HepG2 (cell line): ENCODE measurements around the gene MRPL28. TPM values are rescaled to one million over a fixed set of nuclear protein-coding genes. Genes with fewer than 3 reads are reported as not detected.
A peak's percentile ranks its signal among the peaks of the same experiment; 100 is the strongest.

ENCODE experiments used
- ARID4A ChIP-seq: sonication (generic); formaldehyde crosslinking; IDR thresholded peaks from 2 replicates; pipeline ENCODE4 v1.5.0; 2020; ENCODE audit warnings: mild to moderate bottlenecking, missing genetic modification reagents, borderline replicate concordance
- CEBPG ChIP-seq: IDR thresholded peaks from 2 replicates; pipeline ENCODE4 v1.6.1; 2016
- CHCHD3 ChIP-seq: sonication (generic); formaldehyde crosslinking; IDR thresholded peaks from 2 replicates; pipeline ENCODE4 v1.8.0; 2022; ENCODE audit warnings: mild to moderate bottlenecking, missing genetic modification reagents, moderate library complexity
- GMEB1 ChIP-seq: sonication (generic); formaldehyde crosslinking; IDR thresholded peaks from 2 replicates; pipeline ENCODE4 v1.5.1; 2020; ENCODE audit warnings: missing genetic modification reagents, mild to moderate bottlenecking, borderline replicate concordance
- HNRNPL ChIP-seq: fragments of 200-400 bp; formaldehyde crosslinking; IDR thresholded peaks from 2 replicates; pipeline ENCODE4 v1.6.1; 2017; ENCODE audit warnings: mild to moderate bottlenecking, low read depth, low read length
- MTERF4 ChIP-seq: sonication (generic); formaldehyde crosslinking; IDR thresholded peaks from 2 replicates; pipeline ENCODE4 v1.8.0; 2023; ENCODE audit warnings: mild to moderate bottlenecking, missing genetic modification reagents
- RARA ChIP-seq: IDR thresholded peaks from 2 replicates; pipeline ENCODE4 v1.6.1; 2016; ENCODE audit warnings: missing genetic modification reagents, missing compliant biosample characterization
- SNAPC2 ChIP-seq: sonication (generic); formaldehyde crosslinking; IDR thresholded peaks from 2 replicates; pipeline ENCODE4 v1.8.1; 2022; ENCODE audit warnings: mild to moderate bottlenecking, missing genetic modification reagents
- SP4 ChIP-seq: sonication (generic); formaldehyde crosslinking; IDR thresholded peaks from 2 replicates; pipeline ENCODE4 v1.8.1; 2023; ENCODE audit warnings: mild to moderate bottlenecking, missing genetic modification reagents
- ZFP41 ChIP-seq: sonication (generic); formaldehyde crosslinking; IDR thresholded peaks from 2 replicates; pipeline ENCODE4 v1.4.0; 2020; ENCODE audit warnings: mild to moderate bottlenecking, missing genetic modification reagents, borderline replicate concordance
- ZFX ChIP-seq: sonication (generic); formaldehyde crosslinking; IDR thresholded peaks from 2 replicates; pipeline ENCODE4 v1.4.0; 2020; ENCODE audit warnings: mild to moderate bottlenecking, low read depth, missing genetic modification reagents, moderate library complexity
- ZNF205 ChIP-seq: IDR thresholded peaks from 2 replicates; pipeline ENCODE4 v1.6.1; 2018; ENCODE audit warnings: missing biosample characterization, missing genetic modification reagents
- ZNF772 ChIP-seq: sonication (generic); formaldehyde crosslinking; IDR thresholded peaks from 2 replicates; pipeline ENCODE4 v1.5.0; 2020; ENCODE audit warnings: mild to moderate bottlenecking, missing genetic modification reagents
- ZNF776 ChIP-seq: sonication (generic); formaldehyde crosslinking; IDR thresholded peaks from 2 replicates; pipeline ENCODE4 v1.4.0; 2020; ENCODE audit warnings: mild to moderate bottlenecking, missing genetic modification reagents
- ZNF788 ChIP-seq: sonication (generic); formaldehyde crosslinking; IDR thresholded peaks from 2 replicates; pipeline ENCODE4 v1.5.0; 2020; ENCODE audit warnings: mild to moderate bottlenecking, missing genetic modification reagents, borderline replicate concordance
- polyA plus RNA-seq, 8 experiments: library from polyadenylated mRNA; depleted of rRNA in 3 of 8; stranded (reverse) in 7 of 8; unstranded in 1 of 8; fragments of >200 nt; fragmentation: Illumina TruSeq in 4 of 8; extraction: Trizol in 4 of 8; gene quantifications; 2 replicates each; pipeline versions ENCODE4 v1.2.1 to v1.2.3, GENCODE V29; 2011 to 2016; ENCODE audit warnings: low read depth in 4 of 8, missing spikeins in 1 of 8, mixed read lengths in 1 of 8; ENCODE audit not compliant: insufficient read depth in 1 of 8
- total RNA-seq, 5 experiments: library from RNA; depleted of rRNA; stranded (reverse); fragments of >200 nt; fragmentation: Illumina TruSeq; extraction: Trizol; gene quantifications; 2 replicates each; pipeline ENCODE4 v1.2.3, GENCODE V29; 2016; ENCODE audit warnings: low read depth in 1 of 5
- TF ChIP-seq, protein P1 (sequence below): sonication (generic); formaldehyde crosslinking; IDR thresholded peaks from 2 replicates; pipeline ENCODE4 v1.4.0; 2020; ENCODE audit warnings: mild to moderate bottlenecking, missing genetic modification reagents
- TF ChIP-seq, protein P2 (sequence below): sonication (generic); formaldehyde crosslinking; IDR thresholded peaks from 2 replicates; pipeline ENCODE4 v1.4.0; 2020; ENCODE audit warnings: mild to moderate bottlenecking, missing genetic modification reagents, borderline replicate concordance

Gene MRPL28
- total and polyA plus RNA-seq, 2 of the 13 experiments (the other 11 are each of a cell fraction or from before 2014, with no cell fraction given) = 114 to 135 TPM

- TF ChIP-seq ZNF776 (CRISPR knock-in tag) (peak; percentile 5; the same call in 1 of the 2 replicates), ZFP41 (CRISPR knock-in tag) (0 out of 2 replicates have a peak, but pooled peaks have one; percentile 67), ZFX (CRISPR knock-in tag) (peak; percentile 87), MTERF4 (CRISPR knock-in tag) (peak; percentile 76; the same call in 1 of the 2 replicates), GMEB1 (CRISPR knock-in tag) (0 out of 2 replicates have a peak, but pooled peaks have one; percentile 43), SNAPC2 (CRISPR knock-in tag) (no peak), SP4 (CRISPR knock-in tag) (peak; percentile 34; the same call in 1 of the 2 replicates), HNRNPL (peak; percentile 78; the same call in 1 of the 2 replicates), ZNF772 (CRISPR knock-in tag) (0 out of 2 replicates have a peak, but pooled peaks have one; percentile 40), RARA (CRISPR knock-in tag) (peak; percentile 39; the same call in 1 of the 2 replicates), ZNF788 (CRISPR knock-in tag) (0 out of 2 replicates have a peak, but pooled peaks have one; percentile 66), CEBPG (CRISPR knock-in tag) (no peak), ARID4A (CRISPR knock-in tag) (peak; percentile 42; the same call in 1 of the 2 replicates), CHCHD3 (CRISPR knock-in tag) (no peak), ZNF205 (CRISPR knock-in tag) (no peak)
- TF ChIP-seq, protein P1, sequence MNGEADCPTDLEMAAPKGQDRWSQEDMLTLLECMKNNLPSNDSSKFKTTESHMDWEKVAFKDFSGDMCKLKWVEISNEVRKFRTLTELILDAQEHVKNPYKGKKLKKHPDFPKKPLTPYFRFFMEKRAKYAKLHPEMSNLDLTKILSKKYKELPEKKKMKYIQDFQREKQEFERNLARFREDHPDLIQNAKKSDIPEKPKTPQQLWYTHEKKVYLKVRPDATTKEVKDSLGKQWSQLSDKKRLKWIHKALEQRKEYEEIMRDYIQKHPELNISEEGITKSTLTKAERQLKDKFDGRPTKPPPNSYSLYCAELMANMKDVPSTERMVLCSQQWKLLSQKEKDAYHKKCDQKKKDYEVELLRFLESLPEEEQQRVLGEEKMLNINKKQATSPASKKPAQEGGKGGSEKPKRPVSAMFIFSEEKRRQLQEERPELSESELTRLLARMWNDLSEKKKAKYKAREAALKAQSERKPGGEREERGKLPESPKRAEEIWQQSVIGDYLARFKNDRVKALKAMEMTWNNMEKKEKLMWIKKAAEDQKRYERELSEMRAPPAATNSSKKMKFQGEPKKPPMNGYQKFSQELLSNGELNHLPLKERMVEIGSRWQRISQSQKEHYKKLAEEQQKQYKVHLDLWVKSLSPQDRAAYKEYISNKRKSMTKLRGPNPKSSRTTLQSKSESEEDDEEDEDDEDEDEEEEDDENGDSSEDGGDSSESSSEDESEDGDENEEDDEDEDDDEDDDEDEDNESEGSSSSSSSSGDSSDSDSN (CRISPR knock-in tag) = 0 out of 2 replicates have a peak, but pooled peaks have one; percentile 34
- TF ChIP-seq, protein P2, sequence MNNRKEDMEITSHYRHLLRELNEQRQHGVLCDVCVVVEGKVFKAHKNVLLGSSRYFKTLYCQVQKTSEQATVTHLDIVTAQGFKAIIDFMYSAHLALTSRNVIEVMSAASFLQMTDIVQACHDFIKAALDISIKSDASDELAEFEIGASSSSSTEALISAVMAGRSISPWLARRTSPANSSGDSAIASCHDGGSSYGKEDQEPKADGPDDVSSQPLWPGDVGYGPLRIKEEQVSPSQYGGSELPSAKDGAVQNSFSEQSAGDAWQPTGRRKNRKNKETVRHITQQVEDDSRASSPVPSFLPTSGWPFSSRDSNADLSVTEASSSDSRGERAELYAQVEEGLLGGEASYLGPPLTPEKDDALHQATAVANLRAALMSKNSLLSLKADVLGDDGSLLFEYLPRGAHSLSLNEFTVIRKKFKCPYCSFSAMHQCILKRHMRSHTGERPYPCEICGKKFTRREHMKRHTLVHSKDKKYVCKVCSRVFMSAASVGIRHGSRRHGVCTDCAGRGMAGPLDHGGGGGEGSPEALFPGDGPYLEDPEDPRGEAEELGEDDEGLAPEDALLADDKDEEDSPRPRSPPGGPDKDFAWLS (CRISPR knock-in tag) = no peak
These were observed 10.3 kb downstream of the MRPL28 start (continued) for GRCh38 chr16:359871-360697.
